ENCODE results near the gene RAD52.

DNA sequence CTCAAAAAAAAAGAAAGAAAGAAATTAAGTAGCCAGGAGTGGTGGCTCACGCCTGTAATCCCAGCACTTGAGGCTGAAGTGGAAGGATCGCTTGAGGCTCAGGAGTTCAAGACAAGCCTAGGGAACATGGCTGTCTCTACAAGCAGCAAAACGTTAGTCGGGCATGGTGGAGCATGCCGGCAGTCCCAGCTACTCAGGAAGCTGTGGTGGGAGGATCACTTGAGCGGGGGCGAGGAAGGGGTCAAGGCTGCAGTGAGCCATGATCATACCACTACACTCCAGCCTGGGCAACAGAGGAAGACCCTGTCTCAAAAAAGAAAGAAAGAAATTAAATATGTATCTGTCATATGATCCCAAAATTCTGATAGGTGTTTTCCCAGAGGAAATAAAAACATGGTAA, 5.3 kb downstream of the RAD52 start:
- TF ChIP-seq, protein P1, sequence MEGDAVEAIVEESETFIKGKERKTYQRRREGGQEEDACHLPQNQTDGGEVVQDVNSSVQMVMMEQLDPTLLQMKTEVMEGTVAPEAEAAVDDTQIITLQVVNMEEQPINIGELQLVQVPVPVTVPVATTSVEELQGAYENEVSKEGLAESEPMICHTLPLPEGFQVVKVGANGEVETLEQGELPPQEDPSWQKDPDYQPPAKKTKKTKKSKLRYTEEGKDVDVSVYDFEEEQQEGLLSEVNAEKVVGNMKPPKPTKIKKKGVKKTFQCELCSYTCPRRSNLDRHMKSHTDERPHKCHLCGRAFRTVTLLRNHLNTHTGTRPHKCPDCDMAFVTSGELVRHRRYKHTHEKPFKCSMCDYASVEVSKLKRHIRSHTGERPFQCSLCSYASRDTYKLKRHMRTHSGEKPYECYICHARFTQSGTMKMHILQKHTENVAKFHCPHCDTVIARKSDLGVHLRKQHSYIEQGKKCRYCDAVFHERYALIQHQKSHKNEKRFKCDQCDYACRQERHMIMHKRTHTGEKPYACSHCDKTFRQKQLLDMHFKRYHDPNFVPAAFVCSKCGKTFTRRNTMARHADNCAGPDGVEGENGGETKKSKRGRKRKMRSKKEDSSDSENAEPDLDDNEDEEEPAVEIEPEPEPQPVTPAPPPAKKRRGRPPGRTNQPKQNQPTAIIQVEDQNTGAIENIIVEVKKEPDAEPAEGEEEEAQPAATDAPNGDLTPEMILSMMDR (IDR thresholded peaks at IDR 0.05), result no peak
- no peak for TF ChIP-seq POLR2A (IDR thresholded peaks at IDR 0.05)
